ENCODE measurements around the gene ARRDC2. TPM values are rescaled to one million over a fixed set of nuclear protein-coding genes. Genes with fewer than 3 reads are reported as not detected.

ARRDC2 gene
- total RNA-seq, 1 experiment from 2014 or later = 27.7 TPM

- DNase-seq (no peak), ATAC-seq (no peak; the same call in 1 of the 2 replicates)
- H3K9ac ChIP-seq (ENCODE audit: low read length) = no peak overlapping the region
- no peak overlapping the region for H3K27ac ChIP-seq (ENCODE audit: low read length)
- TF ChIP-seq CTCF (conservative IDR thresholded peaks at IDR 0.05; ENCODE audit: low read depth, low read length) = no peak
- TF ChIP-seq EZH2 (IDR thresholded peaks at IDR 0.05; ENCODE audit: low read length, unreplicated experiment) = no peak
- TF ChIP-seq EZH2phosphoT487 (IDR thresholded peaks at IDR 0.05; ENCODE audit: borderline replicate concordance, low read length) = no peak
- no peaks in the 10 kb centered on the region for H3K9me2 ChIP-seq (replicated peaks; ENCODE audit: low read length)
- no TSS peak for BruUV-seq (replicated peaks)
- H3F3A ChIP-seq (ENCODE audit: low read length, unreplicated experiment) = no peaks in the 10 kb centered on the region
- no peak overlapping the region for H3K4me2 ChIP-seq (ENCODE audit: low read length)
- intact Hi-C loops (cut with micrococcal nuclease) = no loop called here
- ChIA-PET CTCF (no interaction called here), POLR2A (ENCODE audit: unreplicated experiment) (no interaction called here)
- H3K4me3 ChIP-seq (ENCODE audit: low read length) = no peak overlapping the region
- H2AFZ ChIP-seq (ENCODE audit: low read length) = no peak overlapping the region
- H4K20me1 ChIP-seq (ENCODE audit: low read length) = no peaks in the 10 kb centered on the region
- no peaks in the 10 kb centered on the region for H3K27me3 ChIP-seq (ENCODE audit: low read length)
- H3K36me3 ChIP-seq (ENCODE audit: low read depth, low read length) = peaks cover 9% of the 10 kb centered on the region; the same call in 1 of the 2 replicates
- H3K9me3 ChIP-seq (ENCODE audit: low read length) = no peaks in the 10 kb centered on the region
- H3K79me2 ChIP-seq (ENCODE audit: low read length) = no peaks in the 10 kb centered on the region
- H3K4me1 ChIP-seq (ENCODE audit: insufficient read depth, low read length) = peaks cover 12% of the 10 kb centered on the region
These were observed 9.5 kb downstream of the ARRDC2 start for GRCh38 chr19:18017275-18018083.

GRCh38 chr19:18020212-18021085, 12.5 kb downstream of the ARRDC2 start:
- DNase-seq (no peak), ATAC-seq (no peak)
- no peaks in the 10 kb centered on the region for H3K79me2 ChIP-seq (ENCODE audit: low read length)
- TF ChIP-seq EZH2phosphoT487 (IDR thresholded peaks at IDR 0.05; ENCODE audit: borderline replicate concordance, low read length) (no peak), EZH2 (IDR thresholded peaks at IDR 0.05; ENCODE audit: low read length, unreplicated experiment) (no peak), CTCF (conservative IDR thresholded peaks at IDR 0.05; ENCODE audit: low read depth, low read length) (no peak)
- H3K4me2 ChIP-seq (ENCODE audit: low read length) = no peak overlapping the region
- no peaks in the 10 kb centered on the region for H3K9me3 ChIP-seq (ENCODE audit: low read length)
- H3K4me1 ChIP-seq (ENCODE audit: insufficient read depth, low read length) = peaks cover 12% of the 10 kb centered on the region
- no peaks in the 10 kb centered on the region for H3F3A ChIP-seq (ENCODE audit: low read length, unreplicated experiment)
- POLR2A ChIA-PET (ENCODE audit: unreplicated experiment) = interaction anchor here (0.6 kb wide), 1 partner anchor 9 kb away, joined by 3 read pairs; no protein-coding TSS in a partner anchor
- H3K27ac ChIP-seq (ENCODE audit: low read length) = no peak overlapping the region; the same call in 1 of the 2 replicates
- no peaks in the 10 kb centered on the region for H3K36me3 ChIP-seq (ENCODE audit: low read depth, low read length)
- no peaks in the 10 kb centered on the region for H3K27me3 ChIP-seq (ENCODE audit: low read length)
- intact Hi-C loops (cut with micrococcal nuclease) = no loop called here
- no peaks in the 10 kb centered on the region for H3K9me2 ChIP-seq (replicated peaks; ENCODE audit: low read length)
- BruUV-seq (replicated peaks) = no TSS peak
- H2AFZ ChIP-seq (ENCODE audit: low read length) = peak overlapping the region; percentile 75; the same call in 1 of the 2 replicates
- CTCF ChIA-PET = no interaction called here
- H3K9ac ChIP-seq (ENCODE audit: low read length) = no peak overlapping the region
- no peaks in the 10 kb centered on the region for H4K20me1 ChIP-seq (ENCODE audit: low read length)
- no peak overlapping the region for H3K4me3 ChIP-seq (ENCODE audit: low read length)

All from PC-3 (cell line).